ENCODE results near the gene SUGCT. TPM values are rescaled to one million over a fixed set of nuclear protein-coding genes. Genes with fewer than 3 reads are reported as not detected.

Gene SUGCT
- total and polyA plus RNA-seq, 2 of the 13 experiments (the other 11 are each of a cell fraction or from before 2014, with no cell fraction given) = 10.1 to 22.2 TPM

DNA sequence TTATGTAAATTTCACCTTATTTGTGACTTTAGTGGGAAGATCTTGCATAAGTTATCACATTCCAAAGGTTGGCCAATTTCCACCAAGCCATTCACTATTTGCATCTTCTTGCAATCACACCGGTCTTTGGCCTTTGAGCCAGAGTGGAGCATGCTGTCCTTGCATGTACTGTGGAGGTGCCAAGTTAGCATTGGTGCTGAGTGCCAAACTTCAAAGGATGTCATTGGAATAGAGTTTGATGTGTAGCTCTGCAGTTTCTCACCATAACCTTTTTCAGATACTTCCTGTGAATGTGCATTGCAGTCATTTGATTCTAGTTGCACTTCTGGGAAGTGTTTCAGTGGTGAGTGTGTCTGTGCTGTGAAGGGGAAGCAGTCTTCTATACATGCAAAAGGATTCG lies 620.6 kb downstream of the SUGCT start (continued):
- TF ChIP-seq ZNF256 (CRISPR knock-in tag; conservative IDR thresholded peaks at IDR 0.05) (no peak), TCF7 (IDR thresholded peaks at IDR 0.05; ENCODE audit: low read depth) (peak; percentile 85), NCOA2 (CRISPR knock-in tag; IDR thresholded peaks at IDR 0.05) (peak; percentile 87), NFKB2 (CRISPR knock-in tag; IDR thresholded peaks at IDR 0.05; ENCODE audit: borderline replicate concordance) (no peak), ZNF607 (CRISPR knock-in tag; IDR thresholded peaks at IDR 0.05; ENCODE audit: borderline replicate concordance) (no peak), HNF4G (IDR thresholded peaks at IDR 0.05; ENCODE audit: borderline replicate concordance, low read depth, low read length) (peak; percentile 88), HNF4G (CRISPR knock-in tag; IDR thresholded peaks at IDR 0.05; ENCODE audit: borderline replicate concordance, low read depth) (peak; percentile 85; the same call in 1 of the 2 replicates), SMAD1 (CRISPR knock-in tag; IDR thresholded peaks at IDR 0.05; ENCODE audit: borderline replicate concordance, low read depth) (no peak), ZBTB42 (CRISPR knock-in tag; IDR thresholded peaks at IDR 0.05) (no peak), ZNF790 (CRISPR knock-in tag; IDR thresholded peaks at IDR 0.05; ENCODE audit: borderline replicate concordance) (no peak), NR2F6 (IDR thresholded peaks at IDR 0.05) (peak; percentile 28; the same call in 1 of the 2 replicates), NR2F6 (CRISPR knock-in tag; IDR thresholded peaks at IDR 0.05) (peak; percentile 54), ZNF574 (CRISPR knock-in tag; IDR thresholded peaks at IDR 0.05) (peak; percentile 40), ISL2 (CRISPR knock-in tag; IDR thresholded peaks at IDR 0.05) (0 out of 2 replicates have a peak, but pooled peaks have one; percentile 37), CEBPB (IDR thresholded peaks at IDR 0.05; ENCODE audit: borderline replicate concordance, low read depth, low read length) (peak; percentile 93), ZFY (CRISPR knock-in tag; IDR thresholded peaks at IDR 0.05) (peak; percentile 18; the same call in 1 of the 2 replicates), ZNF333 (CRISPR knock-in tag; IDR thresholded peaks at IDR 0.05; ENCODE audit: borderline replicate concordance) (no peak), ZNF510 (CRISPR knock-in tag; IDR thresholded peaks at IDR 0.05; ENCODE audit: low read depth) (no peak), MYC (CRISPR knock-in tag; IDR thresholded peaks at IDR 0.05; ENCODE audit: borderline replicate concordance) (peak; percentile 18; the same call in 1 of the 2 replicates), PHF5A (CRISPR knock-in tag; IDR thresholded peaks at IDR 0.05; ENCODE audit: low read depth, unreplicated experiment) (no peak), KAT8 (CRISPR knock-in tag; IDR thresholded peaks at IDR 0.05) (peak; percentile 37; the same call in 1 of the 2 replicates), SNRNP70 (IDR thresholded peaks at IDR 0.05; ENCODE audit: low read depth, low read length) (no peak), FOXM1 (CRISPR knock-in tag; IDR thresholded peaks at IDR 0.05) (no peak), ZNF124 (CRISPR knock-in tag; IDR thresholded peaks at IDR 0.05) (peak; percentile 28; the same call in 1 of the 2 replicates), MAFG (CRISPR knock-in tag; IDR thresholded peaks at IDR 0.05) (no peak), MXI1 (IDR thresholded peaks at IDR 0.05; ENCODE audit: borderline replicate concordance, low read depth, low read length) (no peak), LBX2 (CRISPR knock-in tag; IDR thresholded peaks at IDR 0.05; ENCODE audit: borderline replicate concordance) (no peak)
- TF ChIP-seq, protein P1, sequence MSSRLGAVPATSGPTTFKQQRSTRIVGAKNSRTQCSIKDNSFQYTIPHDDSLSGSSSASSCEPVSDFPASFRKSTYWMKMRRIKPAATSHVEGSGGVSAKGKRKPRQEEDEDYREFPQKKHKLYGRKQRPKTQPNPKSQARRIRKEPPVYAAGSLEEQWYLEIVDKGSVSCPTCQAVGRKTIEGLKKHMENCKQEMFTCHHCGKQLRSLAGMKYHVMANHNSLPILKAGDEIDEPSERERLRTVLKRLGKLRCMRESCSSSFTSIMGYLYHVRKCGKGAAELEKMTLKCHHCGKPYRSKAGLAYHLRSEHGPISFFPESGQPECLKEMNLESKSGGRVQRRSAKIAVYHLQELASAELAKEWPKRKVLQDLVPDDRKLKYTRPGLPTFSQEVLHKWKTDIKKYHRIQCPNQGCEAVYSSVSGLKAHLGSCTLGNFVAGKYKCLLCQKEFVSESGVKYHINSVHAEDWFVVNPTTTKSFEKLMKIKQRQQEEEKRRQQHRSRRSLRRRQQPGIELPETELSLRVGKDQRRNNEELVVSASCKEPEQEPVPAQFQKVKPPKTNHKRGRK (CRISPR knock-in tag; IDR thresholded peaks at IDR 0.05) = no peak
- TF ChIP-seq, protein P2, sequence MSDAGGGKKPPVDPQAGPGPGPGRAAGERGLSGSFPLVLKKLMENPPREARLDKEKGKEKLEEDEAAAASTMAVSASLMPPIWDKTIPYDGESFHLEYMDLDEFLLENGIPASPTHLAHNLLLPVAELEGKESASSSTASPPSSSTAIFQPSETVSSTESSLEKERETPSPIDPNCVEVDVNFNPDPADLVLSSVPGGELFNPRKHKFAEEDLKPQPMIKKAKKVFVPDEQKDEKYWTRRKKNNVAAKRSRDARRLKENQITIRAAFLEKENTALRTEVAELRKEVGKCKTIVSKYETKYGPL (CRISPR knock-in tag; IDR thresholded peaks at IDR 0.05) = no peak
